ENCODE measurements around the gene PRSS1. TPM values are rescaled to one million over a fixed set of nuclear protein-coding genes. Genes with fewer than 3 reads are reported as not detected.

Gene PRSS1
- total RNA-seq, 3 donors from 2014 or later (not counting 1 experiment from before 2014, with no cell fraction given), result not detected

- Histone ChIP-seq H3K4me3 (ENCODE audit: low read length) (peak overlapping the region; percentile 63), H3K36me3 (ENCODE audit: control insufficient read depth, insufficient read depth, low read length) (peaks cover 16% of the 10 kb centered on the region), H3K4me1 (ENCODE audit: control insufficient read depth, insufficient read depth, low read length) (peaks cover 64% of the 10 kb centered on the region), H3K27ac (ENCODE audit: low read length) (peak overlapping the region; percentile 99), H3K9me3 (ENCODE audit: control insufficient read depth, insufficient read depth, low read length) (no peaks in the 10 kb centered on the region), H3K27me3 (ENCODE audit: control insufficient read depth, insufficient read depth, low read length) (no peaks in the 10 kb centered on the region)
- H3K27me3 Mint-ChIP-seq (ENCODE audit: low read depth in 2 of 2), result no peaks in the 10 kb centered on the region
- peak overlapping the region; percentile 87 for H3K4me3 Mint-ChIP-seq
- peaks cover 75 to 95% of the 10 kb centered on the region in 2 donors for H3K4me1 Mint-ChIP-seq
- no peaks in the 10 kb centered on the region for H3K36me3 Mint-ChIP-seq
- DNase-seq (peak in 1 of 2 donors; percentile 9), ATAC-seq (no peak)
- 64% methylated on average over 4 of the region's 6 CpGs for WGBS (ENCODE audit: insufficient coverage)
- TF ChIP-seq CTCF (IDR thresholded peaks at IDR 0.05), result no peak
- intact Hi-C loops (cut with micrococcal nuclease), result loop anchor here (1.0 kb wide), 1 partner anchor 8 kb away; no protein-coding TSS in a partner anchor
- peak overlapping the region; percentile 92 to 100 for H3K27ac Mint-ChIP-seq
- peaks cover 0 to 2% of the 10 kb centered on the region in 2 donors for H3K9me3 Mint-ChIP-seq
Observed at GRCh38 chr7:142787783-142788182, 38.5 kb downstream of the PRSS1 start.

GRCh38 chr7:142788303-142789289, 39.3 kb downstream of the PRSS1 start:
- peaks cover 20% of the 10 kb centered on the region for H3K36me3 ChIP-seq (ENCODE audit: control insufficient read depth, insufficient read depth, low read length)
- H3K4me1 ChIP-seq (ENCODE audit: control insufficient read depth, insufficient read depth, low read length), result peaks cover 63% of the 10 kb centered on the region
- H3K27ac ChIP-seq (ENCODE audit: low read length), result peak overlapping the region; percentile 99
- no peaks in the 10 kb centered on the region for H3K27me3 ChIP-seq (ENCODE audit: control insufficient read depth, insufficient read depth, low read length)
- WGBS (ENCODE audit: insufficient coverage), result 51% methylated on average over 10 of the region's 10 CpGs
- Mint-ChIP-seq H3K9me3 (no peaks in the 10 kb centered on the region), H3K27me3 (ENCODE audit: low read depth in 2 of 2) (no peaks in the 10 kb centered on the region), H3K27ac (peak overlapping the region; percentile 92 to 100), H3K4me1 (peaks cover 72 to 94% of the 10 kb centered on the region in 2 donors), H3K36me3 (peaks cover 6% of the 10 kb centered on the region), H3K4me3 (peak overlapping the region; percentile 87)
- H3K4me3 ChIP-seq (ENCODE audit: low read length), result peak overlapping the region; percentile 63
- no peak for TF ChIP-seq CTCF (IDR thresholded peaks at IDR 0.05)
- DNase-seq (peak in 1 of 2 donors; percentile 30), ATAC-seq (peak in 2 of 3 donors; percentile 14 to 36)
- H3K9me3 ChIP-seq (ENCODE audit: control insufficient read depth, insufficient read depth, low read length), result no peaks in the 10 kb centered on the region
- intact Hi-C loops (cut with micrococcal nuclease), result no loop called here

GRCh38 chr7:142789441-142789840, 40.2 kb downstream of the PRSS1 start:
- 42% methylated on average over 2 of the region's 2 CpGs for whole genome bisulfite sequencing (ENCODE audit: insufficient coverage)
- Histone ChIP-seq H3K27me3 (ENCODE audit: control insufficient read depth, insufficient read depth, low read length) (no peaks in the 10 kb centered on the region), H3K4me3 (ENCODE audit: low read length) (peak overlapping the region; percentile 63), H3K4me1 (ENCODE audit: control insufficient read depth, insufficient read depth, low read length) (peaks cover 58% of the 10 kb centered on the region), H3K27ac (ENCODE audit: low read length) (peak overlapping the region; percentile 99), H3K36me3 (ENCODE audit: control insufficient read depth, insufficient read depth, low read length) (peaks cover 20% of the 10 kb centered on the region), H3K9me3 (ENCODE audit: control insufficient read depth, insufficient read depth, low read length) (no peaks in the 10 kb centered on the region)
- H3K9me3 Mint-ChIP-seq, result no peaks in the 10 kb centered on the region
- intact Hi-C loops (cut with micrococcal nuclease), result no loop called here
- ATAC-seq (no peak), DNase-seq (peak in 1 of 2 donors; percentile 46)
- H3K4me1 Mint-ChIP-seq, result peaks cover 72 to 94% of the 10 kb centered on the region in 2 donors
- no peak for TF ChIP-seq CTCF (IDR thresholded peaks at IDR 0.05)
- H3K4me3 Mint-ChIP-seq, result peak overlapping the region; percentile 87
- no peaks in the 10 kb centered on the region for H3K27me3 Mint-ChIP-seq (ENCODE audit: low read depth in 2 of 2)
- H3K36me3 Mint-ChIP-seq, result peaks cover 7% of the 10 kb centered on the region
- H3K27ac Mint-ChIP-seq, result peak overlapping the region; percentile 92 to 100

Measured in natural killer cell (primary cell).